ENCODE measurements around the gene PPIA.
A peak's percentile ranks its signal among the peaks of the same experiment; 100 is the strongest.
"Not testable (repeated sequence)": the region's sequence is repeated elsewhere in the genome, so short reads cannot be mapped to it uniquely, and the experiment has no call there.

PPIA gene

DNA sequence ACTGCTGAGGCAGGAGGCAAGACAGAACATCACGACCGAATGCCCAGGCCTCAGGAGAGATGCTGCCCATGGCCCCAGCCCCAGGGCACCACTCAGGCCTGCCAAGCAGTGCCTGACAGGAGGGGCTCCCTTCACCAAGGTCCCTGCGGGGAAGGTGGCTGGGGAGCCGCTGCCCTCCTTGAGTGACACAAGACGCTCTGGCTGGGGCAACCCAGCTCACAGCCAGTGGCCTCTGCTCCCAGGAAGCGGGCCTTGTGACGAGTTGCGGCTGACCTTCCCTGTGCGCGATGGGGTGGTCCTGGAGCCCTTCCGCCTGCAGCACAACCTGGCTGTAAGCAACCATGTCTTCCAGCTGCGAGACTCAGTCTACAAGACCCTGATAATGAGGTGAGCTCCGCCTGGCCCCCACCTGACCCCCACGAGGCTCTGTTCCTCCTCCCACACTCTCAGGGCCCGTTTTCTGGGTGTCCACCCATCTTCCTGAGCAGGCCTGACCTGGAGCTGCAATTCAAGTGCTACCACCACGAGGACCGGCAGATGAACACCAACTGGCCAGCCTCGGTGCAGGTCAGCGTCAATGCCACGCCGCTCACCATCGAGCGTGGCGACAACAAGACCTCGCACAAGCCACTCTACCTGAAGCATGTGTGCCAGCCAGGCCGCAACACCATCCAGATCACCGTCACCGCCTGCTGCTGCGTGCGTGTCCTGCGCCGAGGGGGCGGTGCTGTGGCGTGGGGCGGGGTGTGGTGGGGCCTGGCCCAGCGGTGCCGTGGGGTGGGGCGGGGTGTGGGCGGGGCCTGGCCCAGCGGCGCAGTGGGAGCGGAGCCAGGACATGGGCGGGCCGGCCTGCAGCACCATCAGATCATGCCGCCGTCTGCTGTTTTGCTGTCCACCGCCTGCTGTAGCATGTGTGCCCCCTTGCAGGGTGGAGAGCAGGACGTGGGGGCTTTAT, 35.0 kb upstream of the PPIA start:
- no peak for DNase-seq

DNA sequence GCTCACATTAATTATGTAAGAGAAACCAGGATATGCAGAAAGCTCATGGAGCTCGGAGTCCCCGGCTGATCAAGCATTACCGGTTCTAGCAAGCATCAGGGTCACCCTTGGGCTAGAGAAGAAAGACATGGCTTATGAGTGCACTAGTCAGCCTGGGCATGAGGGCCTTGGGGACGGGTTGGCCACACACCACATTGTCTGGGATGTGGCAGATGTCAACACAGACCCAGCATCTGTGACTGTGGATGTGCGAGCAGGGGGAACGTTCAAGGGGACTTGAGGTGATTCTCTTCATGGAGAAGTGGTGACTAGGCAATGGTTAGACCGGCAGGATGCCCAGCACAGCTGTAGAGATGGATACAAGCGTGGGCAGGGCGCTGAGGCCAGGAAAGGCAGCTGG, 34.2 kb upstream of the PPIA start:
- DNase-seq = no peak

DNA sequence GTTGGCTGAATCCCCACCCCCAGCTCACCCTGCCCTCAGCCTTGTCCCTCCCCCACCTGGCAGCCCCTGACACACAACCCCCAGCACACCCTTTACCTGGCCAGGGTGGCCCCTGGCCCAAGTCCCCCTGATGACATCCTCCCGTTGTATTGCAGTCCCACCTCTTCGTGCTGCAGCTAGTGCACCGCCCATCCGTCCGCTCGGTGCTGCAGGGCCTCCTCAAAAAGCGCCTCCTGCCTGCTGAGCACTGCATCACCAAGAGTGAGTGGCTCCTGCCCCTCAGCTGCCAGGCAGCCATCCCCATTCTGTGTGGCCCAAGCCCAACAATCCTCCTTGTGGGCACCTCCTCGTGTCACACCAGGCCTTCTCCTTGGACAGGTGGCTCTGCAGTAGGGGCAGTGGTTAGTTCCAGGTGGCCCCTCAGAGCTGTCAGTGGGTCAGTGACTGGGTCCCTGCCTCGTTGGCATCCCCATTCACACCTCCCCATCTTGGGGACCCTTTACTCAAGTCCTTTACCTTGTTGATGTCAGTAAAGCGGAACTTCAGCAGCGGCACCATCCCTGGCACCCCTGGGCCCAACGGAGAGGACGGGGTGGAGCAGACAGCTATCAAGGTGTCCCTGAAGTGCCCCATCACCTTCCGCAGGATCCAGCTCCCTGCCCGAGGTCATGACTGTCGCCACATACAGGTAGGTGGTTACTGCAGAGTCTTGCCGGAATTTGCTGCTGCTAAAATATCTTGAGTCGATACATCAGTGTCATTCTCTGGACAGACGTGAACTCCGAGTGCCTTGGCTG, 33.6 kb upstream of the PPIA start:
- no peak for DNase-seq

DNA sequence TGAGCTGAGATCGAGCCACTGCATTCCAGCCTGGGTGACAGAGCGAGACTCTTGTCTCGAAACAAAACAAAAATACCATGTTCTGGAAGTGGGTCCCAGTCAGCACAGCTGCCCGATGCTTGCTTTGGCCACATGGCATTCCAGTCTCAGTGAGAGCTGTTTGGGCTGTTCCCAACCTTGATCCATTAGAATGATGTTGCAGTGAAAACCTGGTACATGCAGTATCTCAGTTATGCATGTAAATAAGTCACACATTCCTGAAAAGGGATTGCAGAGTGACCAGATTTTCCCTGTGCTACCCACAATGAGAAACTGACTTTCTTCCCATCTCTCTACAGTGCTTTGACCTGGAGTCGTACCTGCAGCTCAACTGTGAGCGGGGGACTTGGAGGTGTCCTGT, 32.4 kb upstream of the PPIA start:
- DNase-seq = no peak

DNA sequence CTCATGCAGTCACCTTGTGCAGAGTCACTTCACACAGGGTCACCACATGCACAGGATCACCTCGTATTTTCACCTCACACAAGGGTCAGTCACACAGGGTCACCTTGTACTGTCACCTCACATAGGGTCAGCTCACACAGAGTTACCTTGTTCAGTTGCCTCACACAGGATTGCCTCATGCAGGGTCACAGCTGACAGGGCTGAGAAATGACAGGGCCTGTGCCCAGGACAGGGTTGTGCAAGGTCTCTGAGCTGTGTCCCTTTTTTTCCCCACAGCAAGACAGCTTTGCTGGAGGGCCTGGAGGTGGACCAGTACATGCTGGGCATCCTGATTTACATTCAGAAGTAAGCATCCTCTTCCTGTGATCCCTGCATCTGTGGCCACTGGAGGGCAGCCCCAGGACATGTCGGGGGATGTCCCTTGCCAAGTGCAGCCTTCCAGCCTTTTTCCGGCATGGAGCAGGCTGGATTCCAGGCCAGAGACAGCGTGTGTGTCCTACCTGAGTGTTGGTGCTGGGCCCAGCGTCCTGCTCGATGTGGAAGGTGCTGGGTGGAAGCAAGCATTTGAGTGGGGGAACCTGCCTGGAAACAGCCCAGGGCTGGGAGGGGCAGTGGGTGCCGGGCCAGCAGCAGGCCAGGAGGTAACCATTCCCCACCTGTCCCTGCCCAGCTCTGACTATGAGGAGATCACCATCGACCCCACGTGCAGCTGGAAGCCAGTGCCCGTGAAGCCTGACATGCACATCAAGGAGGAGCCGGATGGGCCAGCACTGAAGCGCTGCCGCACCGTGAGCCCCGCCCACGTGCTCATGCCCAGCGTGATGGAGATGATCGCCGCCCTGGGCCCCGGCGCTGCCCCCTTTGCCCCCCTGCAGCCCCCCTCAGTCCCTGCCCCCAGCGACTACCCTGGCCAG, 31.6 kb upstream of the PPIA start:
- no peak for DNase-seq

DNA sequence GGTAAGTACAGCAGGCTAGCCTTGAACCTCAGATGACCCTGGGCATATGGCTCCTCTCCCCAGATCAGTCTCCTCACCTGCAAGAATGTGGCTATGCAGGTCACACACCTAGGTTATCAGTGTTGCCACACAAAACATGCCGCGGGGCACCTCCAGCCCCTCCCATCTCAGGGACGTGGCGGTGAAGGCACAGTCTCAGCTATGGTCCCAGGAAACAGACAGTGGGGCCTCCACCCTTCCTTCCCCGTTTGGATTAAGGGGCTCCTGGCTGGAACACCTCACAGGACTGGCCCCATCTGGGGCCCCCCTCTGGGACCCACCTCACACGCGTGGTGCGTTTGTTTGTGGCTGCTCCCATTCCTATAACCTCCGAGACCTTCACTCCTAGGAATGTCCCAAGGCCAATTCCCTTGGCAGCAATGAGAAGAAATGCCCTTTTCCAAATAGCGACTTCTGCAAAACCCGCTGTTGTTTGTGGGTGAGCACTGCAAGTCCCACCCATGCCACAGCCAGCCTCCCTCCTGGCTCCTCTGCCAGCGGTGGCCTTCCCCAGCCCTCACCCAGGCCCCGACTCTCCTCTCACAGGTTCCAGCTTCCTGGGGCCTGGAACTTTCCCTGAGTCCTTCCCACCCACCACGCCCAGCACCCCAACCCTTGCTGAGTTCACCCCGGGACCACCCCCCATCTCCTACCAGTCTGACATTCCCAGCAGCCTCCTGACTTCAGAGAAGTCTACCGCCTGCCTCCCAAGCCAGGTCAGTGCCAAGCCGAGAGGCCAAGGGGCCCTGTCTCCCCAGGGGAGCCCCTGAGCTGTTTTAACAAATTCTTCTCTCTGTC, 30.7 kb upstream of the PPIA start:
- DNase-seq = no peak

DNA sequence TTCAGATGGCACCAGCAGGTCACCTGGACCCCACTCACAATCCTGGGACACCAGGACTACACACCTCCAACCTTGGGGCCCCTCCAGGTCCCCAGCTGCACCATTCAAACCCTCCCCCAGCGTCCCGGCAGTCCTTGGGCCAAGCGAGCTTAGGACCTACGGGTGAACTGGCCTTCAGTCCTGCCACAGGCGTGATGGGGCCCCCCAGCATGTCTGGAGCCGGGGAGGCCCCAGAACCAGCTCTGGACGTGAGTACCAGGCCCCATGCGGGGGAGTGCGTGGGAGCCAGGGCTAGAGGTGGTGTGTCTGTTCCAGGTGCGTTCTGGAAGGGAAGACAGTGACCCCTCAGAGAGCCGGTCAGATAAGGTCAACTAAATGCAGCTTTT, 30.1 kb upstream of the PPIA start:
- DNase-seq = no peak

DNA sequence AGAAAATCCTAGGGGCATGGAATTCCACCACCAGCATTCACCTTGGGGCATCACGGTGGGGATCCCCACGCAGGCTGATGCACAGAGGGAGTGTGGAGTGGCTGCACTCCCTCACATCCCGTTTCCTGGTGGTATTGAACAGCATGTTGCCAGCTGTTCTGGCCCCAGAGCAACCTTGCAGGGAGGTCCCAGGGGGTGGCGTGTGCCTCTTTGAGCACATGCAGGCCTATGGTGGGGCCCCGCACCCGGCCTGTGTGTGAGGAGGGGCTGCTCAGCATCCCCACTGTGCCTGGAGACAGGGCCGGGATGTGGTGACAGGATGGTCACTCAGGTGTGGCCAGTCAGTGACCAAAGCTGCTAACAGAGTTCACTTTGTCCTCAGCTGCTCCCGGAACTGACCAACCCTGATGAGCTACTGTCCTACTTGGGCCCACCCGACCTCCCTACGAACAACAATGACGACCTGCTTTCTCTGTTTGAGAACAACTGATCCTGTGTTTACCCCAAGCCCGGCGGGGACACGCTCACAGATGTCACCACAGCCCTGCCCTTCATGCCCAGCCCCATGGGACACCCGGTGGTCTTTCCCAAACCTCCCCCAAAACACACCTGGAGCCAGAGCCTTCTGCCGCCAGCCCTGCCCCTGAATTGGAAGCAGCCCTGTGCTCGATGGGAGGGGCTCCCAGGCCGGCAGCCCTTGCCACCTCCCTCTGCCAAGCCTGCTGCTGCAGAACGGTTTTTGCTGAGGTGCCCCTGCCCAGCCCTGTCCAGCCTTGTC, 29.2 kb upstream of the PPIA start:
- DNase-seq = no peak

DNA sequence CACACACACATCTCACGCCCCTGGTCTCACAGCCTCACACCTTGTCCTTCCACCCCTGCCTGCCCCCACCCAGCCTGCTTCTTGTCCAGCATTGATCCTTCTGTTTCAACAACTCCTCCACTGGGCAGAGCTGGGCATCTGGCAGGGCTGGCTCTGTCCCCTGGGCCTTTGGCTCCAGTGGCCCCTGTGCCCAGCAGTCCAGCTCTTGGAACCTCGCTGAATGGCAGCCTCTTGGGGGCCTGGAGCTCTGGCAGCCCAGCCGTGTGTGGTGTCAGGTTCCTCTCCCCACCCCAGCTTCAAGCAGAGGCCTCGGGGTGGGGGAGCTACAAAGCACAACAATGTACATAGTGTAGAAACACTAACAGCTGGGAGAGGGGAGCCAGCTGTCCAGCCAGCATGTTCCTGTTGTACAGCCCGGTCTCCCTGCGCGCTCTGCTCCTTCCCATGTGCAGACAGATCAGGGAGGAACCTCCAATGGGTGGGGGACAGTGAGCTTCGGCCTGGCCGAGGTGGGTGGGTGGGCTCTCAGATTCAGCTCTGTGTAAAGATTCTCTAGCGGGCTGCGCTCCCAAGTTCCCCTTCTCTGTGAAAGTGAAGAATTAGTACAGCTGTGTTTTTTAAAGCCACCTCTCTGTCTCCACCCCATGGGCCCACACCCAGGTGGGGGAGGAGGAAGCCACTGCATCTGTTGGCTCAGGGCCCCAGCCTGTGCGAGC, 28.4 kb upstream of the PPIA start:
- DNase-seq = peak; percentile 60

DNA sequence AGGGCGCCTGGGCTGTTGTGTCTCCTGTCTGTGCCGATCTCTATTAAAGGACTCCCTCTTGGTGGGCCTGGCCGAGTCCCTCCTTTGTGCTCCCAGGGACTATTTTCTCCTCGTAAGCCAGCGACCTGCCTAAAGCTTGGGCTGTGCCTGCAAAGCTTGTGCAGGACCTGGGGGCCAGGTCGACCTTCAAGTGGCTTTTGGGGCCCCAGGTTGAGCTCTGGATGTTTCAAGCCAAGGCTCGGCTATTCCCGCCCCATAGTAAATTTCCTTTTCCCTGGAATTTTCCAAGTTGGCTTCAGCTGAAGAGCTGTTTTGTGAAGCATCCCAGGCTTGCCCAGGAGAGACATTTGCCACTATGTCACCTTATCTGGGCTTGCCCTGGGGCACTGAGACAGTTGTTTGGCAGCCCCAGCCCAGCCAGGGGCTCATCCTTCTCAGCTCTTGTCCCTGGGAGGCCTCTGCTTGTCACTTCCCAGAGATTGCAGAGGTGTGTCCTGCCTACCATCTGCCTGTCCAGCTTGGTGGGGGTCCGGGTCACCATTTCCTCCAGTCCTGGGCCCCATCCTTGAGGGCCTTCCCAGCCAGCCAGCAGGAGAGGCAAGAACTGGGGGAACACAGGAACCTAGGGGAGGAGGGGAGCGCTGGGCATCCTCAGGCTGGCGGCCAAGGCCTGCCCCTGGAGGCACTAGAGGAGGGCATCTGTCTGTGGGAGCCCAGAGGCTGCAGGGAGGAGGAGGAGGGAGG, 27.7 kb upstream of the PPIA start:
- DNase-seq = peak; percentile 15

DNA sequence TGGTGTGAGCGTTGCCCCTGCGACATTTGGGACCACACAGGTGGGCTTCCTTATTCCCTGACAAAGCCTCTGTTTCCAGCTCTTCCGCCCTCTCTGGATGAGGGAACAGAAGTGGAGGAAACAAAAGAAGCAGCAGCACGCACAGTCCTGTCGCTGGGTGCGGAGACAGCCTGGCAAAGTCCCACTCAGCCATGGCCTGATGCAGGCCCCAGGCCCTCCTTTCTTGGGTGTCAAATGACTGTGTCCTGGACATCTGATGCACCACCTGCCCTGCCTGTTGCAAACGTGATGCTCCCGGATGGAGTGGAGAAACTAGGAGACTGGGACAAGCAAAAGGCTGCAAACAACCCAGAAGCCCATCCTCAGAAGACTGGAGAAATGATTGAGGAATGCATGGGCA, 27.1 kb upstream of the PPIA start:
- DNase-seq = peak; percentile 35

DNA sequence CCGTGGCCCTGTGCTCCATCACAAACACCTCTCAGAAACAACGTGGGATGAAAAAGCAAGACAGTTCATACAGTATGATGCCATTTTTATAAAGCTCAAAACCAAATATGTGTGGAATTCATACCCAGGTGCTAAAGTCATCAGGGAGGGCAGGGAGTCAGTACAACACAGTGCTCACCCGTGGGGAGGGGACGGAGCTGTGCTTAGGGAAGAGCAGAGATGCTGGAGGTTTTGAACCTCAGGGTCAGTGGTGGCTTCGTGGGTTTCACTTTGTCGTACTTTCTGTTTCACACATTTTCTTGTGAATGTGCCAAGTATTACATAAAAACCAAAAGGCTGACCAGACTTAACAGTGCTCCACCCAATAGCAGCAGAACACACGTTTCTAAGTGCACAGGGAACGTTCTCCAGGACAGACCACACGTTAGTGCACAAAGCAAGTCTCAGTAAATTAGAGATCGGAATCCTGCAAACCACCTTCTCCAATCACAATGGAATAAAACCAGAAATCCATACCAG, 26.6 kb upstream of the PPIA start:
- DNase-seq = peak; percentile 26

DNA sequence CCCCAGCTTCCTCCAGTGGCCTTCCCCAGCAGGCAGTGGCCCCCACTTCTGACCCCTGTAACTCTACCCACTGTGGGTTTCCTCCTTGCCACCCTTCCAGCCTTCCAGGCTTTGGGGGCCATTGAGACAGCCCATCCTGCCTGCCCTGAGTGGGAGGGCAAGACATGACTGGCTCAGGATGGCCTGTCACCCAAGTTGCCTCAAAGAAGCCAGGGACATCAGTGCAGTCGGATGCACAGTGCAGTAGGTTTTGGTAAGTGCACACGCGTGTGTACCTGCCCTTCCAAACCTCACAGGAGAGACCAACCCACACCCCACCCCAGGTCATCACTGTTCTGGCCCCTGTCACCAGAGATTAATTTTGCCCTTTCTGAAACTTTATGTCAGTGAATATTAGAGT, 25.1 kb upstream of the PPIA start:
- DNase-seq = no peak

DNA sequence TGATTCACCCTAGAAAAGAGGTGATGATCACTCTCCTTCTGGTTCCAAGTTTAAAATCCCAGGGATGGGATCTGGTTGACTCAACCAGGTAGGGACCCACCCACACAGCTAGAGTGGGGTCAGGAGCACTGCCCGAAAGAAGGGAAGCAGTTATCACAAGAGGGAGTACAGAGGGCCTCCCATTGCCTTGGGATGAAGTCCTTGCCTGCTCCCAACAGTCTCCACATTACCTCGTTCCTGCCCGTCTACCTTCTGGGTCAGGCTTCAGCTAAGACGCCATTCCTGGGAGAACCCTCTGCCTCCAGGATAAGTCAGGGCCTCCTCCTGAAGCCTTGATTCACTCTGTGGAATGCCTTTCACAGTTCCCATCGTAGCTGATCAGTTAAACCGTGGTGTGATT, 24.0 kb upstream of the PPIA start:
- no peak for DNase-seq

DNA sequence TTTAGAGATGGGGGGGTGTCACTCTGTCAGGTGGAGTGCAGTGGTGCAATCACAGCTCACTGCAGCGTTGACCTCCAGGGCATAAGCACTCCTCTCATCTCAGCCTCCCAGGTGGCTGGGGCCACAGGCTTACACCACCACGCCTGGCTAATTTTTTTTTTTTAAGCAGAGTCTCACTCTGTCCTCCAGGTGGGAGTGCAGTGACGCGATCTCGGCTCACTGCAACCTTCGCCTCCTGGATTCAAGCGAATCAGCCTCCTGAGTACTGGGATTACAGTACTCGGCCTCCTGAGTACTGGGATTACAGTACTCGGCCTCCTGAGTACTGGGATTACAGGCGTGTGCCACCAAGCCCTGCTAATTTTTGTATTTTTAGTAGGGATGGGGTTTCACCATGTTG, 23.6 kb upstream of the PPIA start:
- no peak for DNase-seq

DNA sequence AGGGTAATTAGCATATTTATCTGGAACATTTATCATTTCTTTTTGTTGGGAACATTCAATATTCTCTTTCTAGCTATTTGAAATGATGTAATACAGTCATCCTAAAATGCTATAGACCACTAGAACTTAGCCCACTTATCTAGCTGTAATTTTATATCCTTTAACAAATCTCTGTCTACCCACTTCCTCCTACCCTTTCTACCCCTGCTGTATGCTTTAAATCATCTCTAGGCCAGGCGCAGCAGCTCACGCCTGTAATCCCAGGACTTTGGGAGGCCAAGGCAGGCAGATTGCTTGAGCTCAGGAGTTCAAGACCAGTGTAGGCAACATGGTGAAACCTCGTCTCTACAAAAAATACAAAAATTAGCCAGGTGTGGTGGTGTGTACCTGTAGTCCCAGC, 22.0 kb upstream of the PPIA start:
- not testable (repeated sequence) for DNase-seq

DNA sequence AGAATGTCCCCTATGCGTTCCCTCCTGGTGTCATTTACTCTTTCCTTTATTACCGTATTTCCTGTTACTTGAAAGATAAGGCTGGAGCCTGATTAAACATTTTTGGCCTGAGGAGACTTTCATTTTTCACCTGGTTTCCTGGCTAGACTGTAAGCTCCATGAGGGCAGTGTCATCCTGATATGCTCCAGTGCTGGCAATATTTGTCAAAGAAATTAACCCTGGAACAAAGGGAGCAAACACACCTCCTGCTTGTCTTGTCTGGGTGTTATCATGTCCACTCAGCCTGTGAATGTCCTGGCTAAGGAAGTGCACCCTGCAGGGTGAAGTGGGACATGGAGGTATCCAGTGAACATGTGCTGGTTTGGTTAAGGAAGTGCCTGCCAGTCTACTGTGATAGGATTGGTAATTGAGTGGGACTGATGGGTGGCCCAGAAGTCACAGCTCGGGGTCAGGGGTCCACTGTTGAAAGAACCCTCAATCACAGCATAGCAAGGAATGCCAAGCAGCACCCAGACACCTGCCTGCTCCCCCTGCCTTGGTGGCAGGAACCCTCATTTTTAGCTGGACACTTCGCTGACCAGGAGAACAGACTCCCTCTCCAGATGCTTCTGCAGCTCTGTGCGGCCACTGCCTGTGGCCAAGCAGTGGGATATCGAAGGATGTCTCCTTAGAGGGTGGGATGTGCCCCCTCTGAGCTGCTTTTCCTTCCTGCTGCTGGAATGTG, 20.9 kb upstream of the PPIA start:
- DNase-seq = no peak

DNA sequence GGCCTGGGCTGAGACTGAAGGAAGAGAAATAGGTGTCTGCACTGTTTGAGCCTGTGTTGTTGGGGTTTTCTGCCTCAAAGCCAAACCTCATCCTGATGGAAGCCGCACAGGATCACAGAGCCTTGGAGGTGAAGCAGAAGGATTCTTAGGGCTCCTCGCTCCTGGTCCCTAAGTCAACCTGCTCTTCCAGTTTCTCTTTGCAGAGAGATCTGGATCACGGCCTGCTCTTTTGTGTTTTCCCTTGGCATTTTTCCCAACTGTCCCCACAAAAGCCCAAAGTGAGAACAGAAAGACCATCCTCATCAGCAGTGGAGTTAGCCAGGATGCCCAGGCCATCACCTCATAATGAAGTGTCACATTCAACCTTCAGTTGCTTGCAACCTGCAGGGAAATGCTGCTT, 20.3 kb upstream of the PPIA start:
- no peak for DNase-seq

All from right kidney (tissue), 1 donor.